HG03175 (cell line): ENCODE data around the gene UBE2E2.

Experiments used
- ATAC-seq: cut with Tn5 transposase; IDR thresholded peaks from one replicate; pipeline ENCODE4 v1.9.1; 2021; ENCODE audit warnings: mild to moderate bottlenecking, moderate library complexity; ENCODE audit not compliant: unreplicated experiment

The UBE2E2 gene

GRCh38 chr3:23501201-23501802 lies 298.2 kb downstream of the UBE2E2 start:
- no peak for ATAC-seq

DNA sequence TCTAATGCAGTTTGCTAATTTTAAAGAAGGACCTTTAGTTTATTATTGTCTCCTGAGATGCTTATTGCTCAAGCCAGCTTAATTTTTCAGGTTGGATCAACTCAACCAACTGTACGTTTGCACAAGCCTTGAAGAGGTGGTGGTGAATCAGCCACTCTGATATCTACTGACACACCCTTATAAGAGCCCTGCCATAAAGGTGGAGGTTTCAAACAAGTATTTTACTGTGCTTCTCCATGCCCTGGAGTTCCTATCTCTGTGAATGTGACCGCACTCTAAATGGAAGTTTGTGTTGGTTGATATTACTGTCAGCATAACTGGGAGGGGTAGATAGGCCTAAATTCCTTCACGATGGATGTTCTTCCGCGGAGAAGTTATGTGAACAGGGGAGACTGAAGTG lies 305.3 kb downstream of the UBE2E2 start:
- no peak for ATAC-seq

DNA sequence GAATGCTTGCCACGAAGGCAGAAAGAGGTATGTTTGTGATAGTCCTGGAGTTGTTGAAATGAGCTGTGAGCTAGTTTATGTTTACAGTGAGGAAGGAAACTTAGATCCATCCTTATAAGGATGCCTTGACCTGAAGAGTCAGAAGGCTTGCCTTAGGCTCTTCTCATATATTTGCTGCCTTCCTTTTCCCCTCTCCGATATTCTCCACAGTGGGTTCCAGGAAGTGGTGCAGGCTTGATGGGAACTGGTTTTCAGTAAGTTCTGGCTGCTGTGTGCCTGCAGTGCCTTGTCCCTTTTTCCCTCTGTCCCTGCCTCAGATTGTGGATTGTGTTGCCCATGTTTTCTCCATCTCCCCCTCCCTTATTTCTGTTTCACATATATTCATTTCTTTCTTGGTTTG lies 315.3 kb downstream of the UBE2E2 start:
- no peak for ATAC-seq

GRCh38 chr3:23519314-23520208 lies 316.4 kb downstream of the UBE2E2 start:
- peak; percentile 86 for ATAC-seq

DNA sequence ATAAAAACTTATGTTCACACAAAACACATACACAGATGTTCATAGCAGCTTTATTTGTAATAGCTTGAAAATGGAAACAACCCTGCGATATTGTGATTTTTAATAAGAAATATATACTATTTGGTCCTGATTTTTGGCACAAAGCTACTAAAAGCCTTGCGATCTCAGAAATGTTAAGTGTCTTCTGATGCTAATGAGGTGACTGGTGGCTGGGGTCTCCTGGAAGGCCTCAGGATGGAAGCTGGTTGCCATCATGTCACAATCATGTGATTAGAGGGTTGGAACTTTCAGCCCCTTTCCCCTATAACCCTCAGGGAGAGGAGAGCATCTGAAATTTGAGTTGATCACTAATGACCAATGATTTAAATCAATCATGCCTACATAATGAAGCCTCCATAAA lies 324.2 kb downstream of the UBE2E2 start:
- ATAC-seq = no peak

DNA sequence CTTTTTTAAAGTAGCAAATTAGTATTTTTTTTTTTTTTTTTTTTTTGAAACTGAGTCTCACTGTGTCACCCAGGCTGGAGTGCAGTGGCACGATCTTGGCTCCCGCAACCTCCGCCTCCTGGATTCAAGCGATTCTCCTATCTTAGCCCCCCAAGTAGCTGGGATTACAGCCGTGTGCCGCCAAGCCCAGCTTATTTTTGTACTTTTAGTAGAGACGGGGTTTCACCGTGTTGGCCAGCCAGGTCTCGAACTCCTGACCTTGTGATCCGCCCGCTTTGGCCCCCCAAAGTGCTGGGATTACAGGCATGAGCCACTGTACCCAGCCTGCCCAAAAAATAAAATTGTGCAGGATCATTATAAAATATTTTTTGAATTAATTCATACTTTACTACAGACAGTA lies 330.5 kb downstream of the UBE2E2 start:
- ATAC-seq = no peak

DNA sequence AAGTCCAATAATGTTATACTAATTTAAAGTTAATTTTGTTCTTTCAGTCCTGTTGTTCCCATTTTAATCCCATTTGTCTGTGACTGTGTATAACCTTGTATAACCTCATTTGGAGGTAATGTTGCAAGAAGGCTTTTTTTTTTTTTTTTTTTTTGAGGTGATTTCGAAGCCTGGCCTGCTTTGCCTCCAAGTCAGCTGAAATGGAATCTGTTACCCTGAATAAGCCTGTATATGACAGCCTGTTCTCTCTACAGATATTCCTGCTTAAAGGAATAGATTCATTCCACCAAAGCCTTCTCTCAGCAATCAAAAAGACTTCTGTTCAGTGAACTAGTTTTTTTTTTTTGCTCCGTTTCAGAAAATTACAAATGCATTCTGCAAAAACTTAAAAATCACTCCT lies 330.9 kb downstream of the UBE2E2 start:
- no peak for ATAC-seq

DNA sequence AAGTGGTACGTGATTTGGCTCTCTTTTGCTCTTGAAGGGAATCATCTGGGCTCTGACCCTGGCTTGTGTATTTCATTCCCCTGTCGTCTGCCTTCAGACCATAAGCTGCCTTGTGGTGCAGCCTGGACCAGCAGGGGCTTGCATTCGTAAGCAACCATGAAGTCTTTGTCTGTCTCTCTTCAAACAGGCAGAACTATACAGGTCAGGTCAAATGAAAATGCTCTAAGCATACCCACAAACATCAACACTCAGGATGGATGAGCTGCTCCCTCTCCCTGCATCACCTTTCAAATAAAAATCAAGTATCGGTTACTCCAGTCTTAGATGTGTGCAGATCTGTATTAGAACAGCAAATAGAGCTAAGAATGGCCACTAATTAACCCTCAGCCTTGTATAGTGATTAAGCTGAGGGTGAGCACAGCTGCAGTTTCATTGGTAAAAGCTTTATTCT lies 334.0 kb downstream of the UBE2E2 start:
- ATAC-seq = no peak

GRCh38 chr3:23539185-23539584 lies 336.1 kb downstream of the UBE2E2 start:
- ATAC-seq = no peak

DNA sequence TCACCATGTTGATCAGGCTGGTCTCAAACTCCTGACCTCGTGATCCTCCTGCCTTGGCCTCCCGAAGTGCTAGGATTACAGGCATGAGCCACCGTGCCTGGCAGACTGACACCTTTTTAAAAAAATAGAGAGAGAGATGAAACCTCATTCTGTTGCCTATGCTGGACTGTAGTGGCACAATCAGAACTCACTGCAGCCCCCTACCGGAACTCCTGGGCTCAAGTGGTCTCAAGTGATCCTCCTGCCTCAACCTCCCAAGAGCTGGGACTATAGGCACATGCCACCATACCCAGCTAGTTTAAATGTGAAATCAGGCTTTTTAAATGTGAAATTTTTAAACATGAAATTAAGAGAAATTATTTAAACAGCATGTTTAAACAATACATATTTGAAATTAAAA lies 337.5 kb downstream of the UBE2E2 start:
- ATAC-seq = no peak

GRCh38 chr3:23542079-23542478 lies 339.0 kb downstream of the UBE2E2 start:
- no peak for ATAC-seq

DNA sequence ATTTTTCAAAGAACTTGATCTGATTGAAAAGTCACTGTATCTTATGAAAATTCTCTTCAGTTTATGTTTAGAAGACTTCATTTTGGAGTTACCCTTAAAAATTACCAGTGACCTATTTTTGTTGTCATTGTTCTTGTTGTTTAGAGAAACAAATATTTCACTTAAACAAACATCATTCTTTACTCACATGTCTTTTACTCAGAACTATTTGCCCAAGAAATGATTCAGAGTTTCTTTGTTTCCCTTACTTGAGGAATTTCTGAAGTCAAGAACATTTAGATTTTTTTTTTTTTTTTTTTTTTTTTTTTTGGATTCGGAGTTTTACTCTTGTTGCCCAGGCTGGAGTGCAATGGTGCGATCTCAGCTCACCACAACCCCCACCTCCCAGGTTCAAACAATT lies 343.1 kb downstream of the UBE2E2 start:
- ATAC-seq = no peak

- ATAC-seq = no peak
These were observed 345.0 kb downstream of the UBE2E2 start for GRCh38 chr3:23547905-23548650.

DNA sequence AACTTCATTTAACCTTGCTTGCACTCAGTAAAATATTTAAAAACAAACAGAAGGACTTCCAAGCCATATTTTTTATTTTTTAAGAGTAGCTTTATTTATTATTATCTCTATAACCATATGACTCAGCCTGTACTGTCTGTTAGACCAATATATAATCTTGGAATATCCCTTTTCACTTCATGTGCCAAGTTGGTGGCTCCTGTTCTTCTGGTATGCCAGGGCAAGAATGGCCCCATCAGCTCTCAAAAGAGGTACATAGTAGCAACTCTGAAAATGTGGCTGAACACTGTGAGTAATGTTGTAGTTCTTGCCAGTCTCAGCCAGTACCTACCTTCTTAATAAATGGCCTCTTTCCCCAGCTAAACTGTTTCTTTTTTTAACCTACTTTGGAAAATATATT lies 345.6 kb downstream of the UBE2E2 start:
- no peak for ATAC-seq

GRCh38 chr3:23549148-23549910 lies 346.2 kb downstream of the UBE2E2 start:
- ATAC-seq = no peak

DNA sequence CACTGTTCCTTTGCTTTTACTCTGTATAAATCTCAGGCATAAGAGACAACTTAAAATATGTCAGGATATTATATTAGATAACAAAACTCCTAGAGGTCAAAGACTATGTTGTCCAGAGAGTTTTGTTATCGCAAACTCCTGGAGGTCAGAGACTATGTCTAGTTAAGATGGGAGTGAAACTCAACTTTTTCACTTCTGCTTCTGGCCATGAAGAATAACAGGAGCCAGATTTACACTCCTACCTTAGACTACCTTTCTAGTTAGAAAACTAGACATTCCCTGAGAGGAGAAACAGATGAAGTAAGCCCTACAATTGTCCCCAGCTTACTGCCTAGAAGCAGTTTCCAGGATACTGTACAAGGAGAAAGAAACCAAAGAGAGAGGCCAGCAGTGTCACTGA lies 347.3 kb downstream of the UBE2E2 start:
- ATAC-seq = peak; percentile 75

- ATAC-seq = no peak
These were observed 349.4 kb downstream of the UBE2E2 start for GRCh38 chr3:23552506-23552905.

GRCh38 chr3:23553353-23553752 lies 350.2 kb downstream of the UBE2E2 start:
- peak; percentile 68 for ATAC-seq

- no peak for ATAC-seq
These were observed 362.1 kb downstream of the UBE2E2 start for GRCh38 chr3:23565041-23565775.

- no peak for ATAC-seq
These were observed 363.4 kb downstream of the UBE2E2 start for GRCh38 chr3:23566499-23566898.
